OCI-LY7 (cell line): ENCODE data around the gene TEKTIP1. TPM values are rescaled to one million over a fixed set of nuclear protein-coding genes. Genes with fewer than 3 reads are reported as not detected.

Source experiments
- BruUV-seq: library from RNA; stranded (reverse); fragments of 400-500 nt; replicated peaks from 2 replicates; lab custom pipeline; 2021; lab: Mats Ljungman, UMichigan
- CTCF ChIA-PET: fragments of 300-600 bp; sonication (Branson Sonifier 250); formaldehyde crosslinking; loops from one replicate; lab custom pipeline; 2022; ENCODE audit warnings: antibody characterized with exemption; ENCODE audit not compliant: unreplicated experiment; lab: Charles Lee
- POLR2A ChIA-PET: fragments of 300-600 bp; sonication (Branson Sonifier 250); formaldehyde crosslinking; loops from one replicate; lab custom pipeline; 2022; ENCODE audit warnings: antibody characterized with exemption; lab: Charles Lee
- DNase-seq: peaks from one replicate; pipeline ENCODE4 v3.0.0-alpha.2; 2015; ENCODE audit warnings: low spot score
- H2AFZ ChIP-seq: fragments of 200-600 bp; sonication (generic), shearing (Covaris generic); 2 replicates; pipeline ENCODE4 v1.6.1; 2014; ENCODE audit warnings: mild to moderate bottlenecking, antibody characterized with exemption, low read length, moderate library complexity
- H3K27ac ChIP-seq: fragments of 200-600 bp; sonication (generic); 2 replicates; pipeline ENCODE4 v1.5.1; 2014; ENCODE audit warnings: mixed run types, low read depth, mild to moderate bottlenecking, moderate library complexity, low read length, inconsistent platforms; ENCODE audit not compliant: poor library complexity, severe bottlenecking
- H3K36me3 ChIP-seq: fragments of 200-600 bp; sonication (generic); 2 replicates; pipeline ENCODE4 v1.6.1; 2014; ENCODE audit warnings: mild to moderate bottlenecking, antibody characterized with exemption, low read length, moderate library complexity, mixed read lengths; ENCODE audit not compliant: insufficient read depth
- H3K4me1 ChIP-seq: fragments of 200-600 bp; sonication (generic); 2 replicates; pipeline ENCODE4 v1.5.1; 2014; ENCODE audit warnings: mild to moderate bottlenecking, low read length; ENCODE audit not compliant: insufficient read depth, poor library complexity, severe bottlenecking
- H3K4me2 ChIP-seq: fragments of 200-600 bp; sonication (generic); 2 replicates; pipeline ENCODE4 v1.6.1; 2014; ENCODE audit warnings: mild to moderate bottlenecking, low read length
- H3K4me3 ChIP-seq: fragments of 200-600 bp; sonication (generic); 2 replicates; pipeline ENCODE4 v1.5.1; 2014; ENCODE audit warnings: mild to moderate bottlenecking, low read depth, low read length; ENCODE audit not compliant: poor library complexity, severe bottlenecking
- H3K79me2 ChIP-seq: fragments of 200-600 bp; sonication (generic); 2 replicates; pipeline ENCODE4 v1.6.1; 2016; ENCODE audit warnings: low read depth, mild to moderate bottlenecking, low read length, moderate library complexity, mixed read lengths; ENCODE audit not compliant: insufficient read depth
- H3K9me2 ChIP-seq: fragments of 200-600 bp; sonication (generic); 2 replicates; pipeline ENCODE4 v1.6.1; 2016; ENCODE audit warnings: mild to moderate bottlenecking, low read length, mixed read lengths; ENCODE audit not compliant: insufficient read depth
- H3K9me3 ChIP-seq: fragments of 200-600 bp; sonication (generic); 2 replicates; pipeline ENCODE4 v1.6.1; 2014; ENCODE audit warnings: mild to moderate bottlenecking, mixed run types, low read length, mixed read lengths
- H4K20me1 ChIP-seq: fragments of 200-600 bp; sonication (generic); 2 replicates; pipeline ENCODE4 v1.6.1; 2014; ENCODE audit warnings: mild to moderate bottlenecking, antibody characterized with exemption, low read length, moderate library complexity, mixed read lengths; ENCODE audit not compliant: insufficient read depth
- CTCF ChIP-seq: fragments of 200-600 bp; sonication (generic); conservative IDR thresholded peaks from 2 replicates; pipeline ENCODE4 v1.5.1; 2014; ENCODE audit warnings: mild to moderate bottlenecking, antibody characterized with exemption, low read length, moderate library complexity, mixed read lengths
- EZH2phosphoT487 ChIP-seq: fragments of 200-600 bp; sonication (generic); IDR thresholded peaks from 2 replicates; pipeline ENCODE4 v1.6.1; 2018; ENCODE audit warnings: low read depth, borderline replicate concordance, mild to moderate bottlenecking, mixed run types, antibody characterized with exemption, low read length, moderate library complexity, mixed read lengths
- intact Hi-C: fragments of 100-400 bp; cut with micrococcal nuclease; formaldehyde crosslinking; loops from one replicate; pipeline ENCODE4 v1.10.0; 2022; ENCODE audit not compliant: unreplicated experiment
- total RNA-seq, 2 experiments: library from RNA; depleted of rRNA in 1 of 2; stranded (reverse); fragments of >200 nt in 1 of 2; shearing (Covaris generic) in 1 of 2; gene quantifications; 2 replicates each; pipeline ENCODE4 v1.2.3, GENCODE V29; 2014 to 2022

The TEKTIP1 gene
- total RNA-seq, 2 experiments from 2014 or later: 0.44 to 7.0 TPM

DNA sequence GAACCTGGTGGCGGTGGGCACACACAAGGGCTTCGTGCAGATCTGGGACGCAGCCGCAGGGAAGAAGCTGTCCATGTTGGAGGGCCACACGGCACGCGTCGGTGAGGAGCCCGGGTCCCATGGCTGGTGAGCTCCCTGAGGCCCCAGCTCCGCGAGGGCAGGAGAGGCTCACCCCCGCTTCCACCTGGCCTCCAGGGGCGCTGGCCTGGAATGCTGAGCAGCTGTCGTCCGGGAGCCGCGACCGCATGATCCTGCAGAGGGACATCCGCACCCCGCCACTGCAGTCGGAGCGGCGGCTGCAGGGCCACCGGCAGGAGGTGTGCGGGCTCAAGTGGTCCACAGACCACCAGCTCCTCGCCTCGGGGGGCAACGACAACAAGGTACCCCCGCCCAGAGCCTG, 7.3 kb upstream of the TEKTIP1 start:
- CTCF ChIA-PET: no interaction called here
- no peaks in the 10 kb centered on the region for H3K4me1 ChIP-seq
- no peaks in the 10 kb centered on the region for H3K9me3 ChIP-seq
- H3K4me2 ChIP-seq: no peak overlapping the region
- BruUV-seq: no TSS peak
- no peaks in the 10 kb centered on the region for H3K79me2 ChIP-seq
- H3K27ac ChIP-seq: no peak overlapping the region
- no peak for DNase-seq
- H3K9me2 ChIP-seq: no peaks in the 10 kb centered on the region
- no peaks in the 10 kb centered on the region for H4K20me1 ChIP-seq
- peaks cover 58% of the 10 kb centered on the region for H3K36me3 ChIP-seq
- POLR2A ChIA-PET: no interaction called here
- no peak overlapping the region for H2AFZ ChIP-seq
- intact Hi-C loops: no loop called here
- no peak overlapping the region for H3K4me3 ChIP-seq
- TF ChIP-seq EZH2phosphoT487: no peak
- TF ChIP-seq CTCF: no peak

- H3K79me2 ChIP-seq: no peaks in the 10 kb centered on the region
- intact Hi-C loops: no loop called here
- TF ChIP-seq CTCF (no peak), EZH2phosphoT487 (no peak)
- H3K4me3 ChIP-seq: no peak overlapping the region
- CTCF ChIA-PET: no interaction called here
- no peaks in the 10 kb centered on the region for H3K9me2 ChIP-seq
- no peak overlapping the region for H3K27ac ChIP-seq
- H3K36me3 ChIP-seq: peaks cover 56% of the 10 kb centered on the region
- no TSS peak for BruUV-seq
- no peak overlapping the region for H3K4me2 ChIP-seq
- no peaks in the 10 kb centered on the region for H3K9me3 ChIP-seq
- no peak for DNase-seq
- POLR2A ChIA-PET: no interaction called here
- no peaks in the 10 kb centered on the region for H3K4me1 ChIP-seq
- H2AFZ ChIP-seq: no peak overlapping the region
- no peaks in the 10 kb centered on the region for H4K20me1 ChIP-seq
These were observed 6.7 kb upstream of the TEKTIP1 start for GRCh38 chr19:3532154-3532786.

GRCh38 chr19:3533033-3533432, 5.9 kb upstream of the TEKTIP1 start:
- intact Hi-C loops: no loop called here
- H3K9me3 ChIP-seq: no peaks in the 10 kb centered on the region
- H3K79me2 ChIP-seq: no peaks in the 10 kb centered on the region

More at GRCh38 chr19:3533033-3533432, 5.9 kb upstream of the TEKTIP1 start:
- Histone ChIP-seq H3K4me1 (no peaks in the 10 kb centered on the region), H3K4me2 (no peak overlapping the region), H3K36me3 (peaks cover 62% of the 10 kb centered on the region), H4K20me1 (no peaks in the 10 kb centered on the region), H3K4me3 (no peak overlapping the region), H2AFZ (no peak overlapping the region), H3K27ac (no peak overlapping the region), H3K9me2 (no peaks in the 10 kb centered on the region)
- POLR2A ChIA-PET: no interaction called here
- BruUV-seq: no TSS peak
- TF ChIP-seq EZH2phosphoT487 (no peak), CTCF (no peak)
- DNase-seq: no peak
- CTCF ChIA-PET: no interaction called here
